Transverse colon (tissue), 4 donors: ENCODE results near the gene ZNF385B. TPM values are rescaled to one million over a fixed set of nuclear protein-coding genes. Genes with fewer than 3 reads are reported as not detected.

Experiments used
- DNase-seq: peaks from one replicate; pipeline ENCODE4 v3.0.0-alpha.2; 2019
- H3K27ac ChIP-seq, 4 donors: fragments of 200-600 bp; sonication (generic); 2 replicates each; pipeline ENCODE4 v1.5.1; 2016 to 2018; ENCODE audit warnings: inconsistent platforms in 4 of 4
- H3K27me3 ChIP-seq: fragments of 200-600 bp; sonication (generic); 2 replicates; pipeline ENCODE4 v1.5.1; 2017; ENCODE audit warnings: inconsistent platforms
- H3K36me3 ChIP-seq, 4 donors: fragments of 200-600 bp; sonication (generic); 2 replicates each; pipeline ENCODE4 v1.5.1; 2017 to 2019; ENCODE audit warnings: inconsistent platforms in 4 of 4
- H3K4me1 ChIP-seq, 4 donors: fragments of 200-600 bp; sonication (generic); 2 replicates each; pipeline ENCODE4 v1.5.1; 2017 to 2020; ENCODE audit warnings: inconsistent platforms in 4 of 4
- H3K4me3 ChIP-seq, 4 donors: fragments of 200-600 bp; sonication (generic); 1 replicate in 1 of 4; 2 replicates in 3 of 4; pipeline versions ENCODE4 v1.5.1 to v1.6.1; 2017 to 2019; ENCODE audit warnings: inconsistent platforms in 4 of 4
- H3K9me3 ChIP-seq, 2 donors: fragments of 200-600 bp; sonication (generic); 2 replicates each; pipeline ENCODE4 v1.5.1; 2017 to 2019; ENCODE audit warnings: inconsistent platforms in 2 of 2
- CTCF ChIP-seq, 5 experiments: fragments of 200-600 bp in 3 of 5; fragments of 450-650 bp in 2 of 5; sonication (generic) in 3 of 5; IDR thresholded peaks; 1 replicate in 2 of 5; 2 replicates in 3 of 5; pipeline ENCODE4 v1.5.1; 2016 to 2017; ENCODE audit warnings: antibody characterized with exemption in 5 of 5, inconsistent platforms in 3 of 5, mild to moderate bottlenecking in 2 of 5, moderate library complexity in 1 of 5
- EP300 ChIP-seq: sonication (generic); formaldehyde crosslinking; IDR thresholded peaks from one replicate; pipeline ENCODE4 v1.6.1; 2017; ENCODE audit warnings: antibody characterized with exemption, low read depth
- POLR2A ChIP-seq: fragments of 450-650 bp; IDR thresholded peaks from one replicate; pipeline ENCODE4 v1.6.1; 2016; ENCODE audit warnings: antibody characterized with exemption, mild to moderate bottlenecking, moderate library complexity
- POLR2AphosphoS5 ChIP-seq, 3 donors: sonication (generic); formaldehyde crosslinking; IDR thresholded peaks; one replicate each; pipeline ENCODE4 v1.6.1; 2016; ENCODE audit warnings: antibody characterized with exemption in 3 of 3
- WGBS, 2 donors: methylation state at CpG; one replicate each; pipeline ENCODE4 v1.1.5; 2018; ENCODE audit warnings: low coverage in 1 of 2; 5-methylcytosine and 5-hydroxymethylcytosine counted together
- in situ Hi-C, 4 donors: fragments of 200-750 bp; cut with MboI; loops; one replicate each; pipeline versions ENCODE4 v1.15.0 to v1.15.1; 2017; ENCODE audit warnings: low sequenced_read_pairs in 3 of 4, low pct_ligation_motif_present in 1 of 4, low pct_unique_long_range_greater_than_20kb in 1 of 4
- intact Hi-C: fragments of 100-400 bp; cut with DNase I; formaldehyde crosslinking; loops from one replicate; pipeline ENCODE4 v1.15.1; 2023; ENCODE audit warnings: low total_unique reads
- small RNA-seq, 4 donors: library from RNA; depleted of rRNA; stranded (forward); fragments of <200 nt; gene quantifications; one replicate each; pipeline ENCODE3, GENCODE V24; 2016
- total RNA-seq, 4 donors: library from RNA; depleted of rRNA; stranded (reverse); fragments of >200 nt; gene quantifications; one replicate each; pipeline ENCODE4 v1.1.0, GENCODE V29; 2016

The ZNF385B gene
- total RNA-seq, 4 donors from 2014 or later = 1.2 to 6.0 (median 2.4) TPM

- TF ChIP-seq POLR2AphosphoS5 (IDR thresholded peaks at IDR 0.05) (no peak), CTCF (IDR thresholded peaks at IDR 0.05) (peak; percentile 51 to 77 (median 74)), POLR2A (no peak)
- Histone ChIP-seq H3K4me3 (no peak overlapping the region), H3K9me3 (no peaks in the 10 kb centered on the region), H3K36me3 (no peaks in the 10 kb centered on the region), H3K27me3 (no peaks in the 10 kb centered on the region), H3K27ac (no peak overlapping the region), H3K4me1 (no peaks in the 10 kb centered on the region)
- in situ Hi-C loops (loop anchor here in 2 of 4 donors (10.0 to 25.0 kb wide), 2 partner anchors 186 to 198 kb away; no protein-coding TSS in a partner anchor), intact Hi-C loops (no loop called here)
- WGBS, 2 donors = 14 to 36% methylated on average over 2 to 8 of the region's 8 CpGs
- peak; percentile 16 for DNase-seq
Observed at GRCh38 chr2:179410552-179411356, 450.7 kb downstream of the ZNF385B start.

- no peak for DNase-seq
- no peaks in the 10 kb centered on the region for H3K27me3 ChIP-seq
- TF ChIP-seq EP300 (no peak), POLR2AphosphoS5 (IDR thresholded peaks at IDR 0.05) (no peak), POLR2A (no peak), CTCF (IDR thresholded peaks at IDR 0.05) (no peak)
- H3K9me3 ChIP-seq = no peaks in the 10 kb centered on the region
- no peak overlapping the region for H3K27ac ChIP-seq
- H3K4me3 ChIP-seq = no peak overlapping the region
- no peaks in the 10 kb centered on the region for H3K4me1 ChIP-seq
- in situ Hi-C loops (loop anchor here in 1 of 4 donors (25.0 kb wide), 1 partner anchor 191 kb away; no protein-coding TSS in a partner anchor), intact Hi-C loops (no loop called here)
- H3K36me3 ChIP-seq = no peaks in the 10 kb centered on the region
Observed at GRCh38 chr2:179403624-179404023, 457.8 kb downstream of the ZNF385B start.

GRCh38 chr2:179393481-179393880 lies 467.9 kb downstream of the ZNF385B start:
- intact Hi-C loops (no loop called here), in situ Hi-C loops (no loop called here)
- TF ChIP-seq EP300 (no peak), POLR2AphosphoS5 (IDR thresholded peaks at IDR 0.05) (no peak), POLR2A (no peak), CTCF (IDR thresholded peaks at IDR 0.05) (no peak)
- Histone ChIP-seq H3K9me3 (no peaks in the 10 kb centered on the region), H3K36me3 (no peaks in the 10 kb centered on the region), H3K4me3 (no peak overlapping the region), H3K27ac (no peak overlapping the region), H3K4me1 (no peaks in the 10 kb centered on the region), H3K27me3 (no peaks in the 10 kb centered on the region)
- WGBS, 2 donors = 82 to 90% methylated on average over 2 of the region's 2 CpGs
- DNase-seq = no peak

Small RNA genes lying within 50 kb of the gene (small RNA-seq; reads per million reads assigned to genes)
- 0 reads per million in 4 donors for gene MIR1258

Other genes with a start within 250 kb of the ZNF385B start
- gene CWC22, start 145.7 kb upstream of the ZNF385B start, total RNA-seq = 10 to 100 TPM in 3 of 4 donors, 1 to 10 TPM in 1; 7.5 to 19.9 (median 16.4) TPM